HT1080 (cell line): ENCODE data around the gene HK1. TPM values are rescaled to one million over a fixed set of nuclear protein-coding genes. Genes with fewer than 3 reads are reported as not detected.
"Not testable (repeated sequence)": the region's sequence is repeated elsewhere in the genome, so short reads cannot be mapped to it uniquely, and the experiment has no call there.

Experiments used
- DNase-seq: peaks from one replicate; pipeline ENCODE4 v3.0.0-alpha.2; 2015; ENCODE audit warnings: low read depth
- total RNA-seq: library from RNA; depleted of rRNA; stranded (reverse); fragments of >200 nt; shearing (Covaris generic); gene quantifications from 2 replicates; pipeline ENCODE4 v1.2.3, GENCODE V29; 2014; rRNA removed

Gene HK1
- total RNA-seq, 1 experiment from 2014 or later = 150 TPM

- peak; percentile 95 for DNase-seq
Observed at GRCh38 chr10:69446650-69447151, 168.4 kb downstream of the HK1 start.

GRCh38 chr10:69449841-69450240, 171.5 kb downstream of the HK1 start:
- DNase-seq = peak; percentile 80

- DNase-seq = not testable (repeated sequence)
Observed at GRCh38 chr10:69450395-69450794, 172.1 kb downstream of the HK1 start.

GRCh38 chr10:69451209-69451783, 173.0 kb downstream of the HK1 start, which contains the start of gene TSPAN15:
TSS of gene TSPAN15 (plus strand) at chr10:69451465. CDS start at chr10:69451595, 130 bp downstream.
- DNase-seq = no peak

Other genes starting within 250 kb of the HK1 start
- gene SRGN, start 190.4 kb upstream of the HK1 start, total RNA-seq = 135 and 180 TPM in 2 replicates
- 19.2 and 47.5 TPM in 2 replicates for gene VPS26A, start 154.3 kb upstream of the HK1 start, total RNA-seq
- gene SUPV3L1, start 98.3 kb upstream of the HK1 start, total RNA-seq = 27.4 and 28.2 TPM in 2 replicates
- gene HKDC1, start 58.2 kb upstream of the HK1 start, total RNA-seq = 0.30 and 1.7 TPM in 2 replicates
- not detected in 2 replicates for gene TACR2, start 138.4 kb downstream of the HK1 start, total RNA-seq
- 0.71 TPM in 1 of 2 replicates, not detected in the other for gene TSPAN15, start 173.0 kb downstream of the HK1 start, total RNA-seq